ENCODE measurements around the gene FAM193B. TPM values are rescaled to one million over a fixed set of nuclear protein-coding genes. Genes with fewer than 3 reads are reported as not detected.
"Not testable (repeated sequence)": the region's sequence is repeated elsewhere in the genome, so short reads cannot be mapped to it uniquely, and the experiment has no call there.

FAM193B gene
- total RNA-seq, 1 donor from 2014 or later: 25.4 TPM

- intact Hi-C loops (cut with DNase I): loop anchor here (5.0 kb wide), 2 partner anchors 38 to 73 kb away; partner anchors contain the start of genes DDX41 and FAM193B
- no peak for DNase-seq (ENCODE audit: low spot score)
Observed at GRCh38 chr5:177590406-177590805, 36.0 kb upstream of the FAM193B start.

GRCh38 chr5:177588413-177588909, 34.1 kb upstream of the FAM193B start:
- DNase-seq (ENCODE audit: low spot score): no peak
- intact Hi-C loops (cut with DNase I): no loop called here

GRCh38 chr5:177578316-177578715, 24.0 kb upstream of the FAM193B start:
- DNase-seq (ENCODE audit: low spot score): no peak
- intact Hi-C loops (cut with DNase I): no loop called here

GRCh38 chr5:177576169-177576568, 21.8 kb upstream of the FAM193B start:
- intact Hi-C loops (cut with DNase I): no loop called here
- no peak for DNase-seq (ENCODE audit: low spot score)

GRCh38 chr5:177575488-177575887, 21.1 kb upstream of the FAM193B start:
- DNase-seq (ENCODE audit: low spot score): no peak
- intact Hi-C loops (cut with DNase I): no loop called here

GRCh38 chr5:177569894-177570293, 15.5 kb upstream of the FAM193B start:
- DNase-seq (ENCODE audit: low spot score): no peak
- intact Hi-C loops (cut with DNase I): no loop called here

- no peak for DNase-seq (ENCODE audit: low spot score)
- intact Hi-C loops (cut with DNase I): no loop called here
Observed at GRCh38 chr5:177568326-177568725, 14.0 kb upstream of the FAM193B start.

- intact Hi-C loops (cut with DNase I): no loop called here
- DNase-seq (ENCODE audit: low spot score): no peak
Observed at GRCh38 chr5:177565046-177565445, 10.7 kb upstream of the FAM193B start.

- DNase-seq (ENCODE audit: low spot score); intact Hi-C loops (cut with DNase I): not testable (repeated sequence)
Observed at GRCh38 chr5:177559446-177559941, 5.1 kb upstream of the FAM193B start.

- DNase-seq (ENCODE audit: low spot score): no peak
- intact Hi-C loops (cut with DNase I): no loop called here
Observed at GRCh38 chr5:177557796-177558195, 3.4 kb upstream of the FAM193B start.

- intact Hi-C loops (cut with DNase I): no loop called here
- no peak for DNase-seq (ENCODE audit: low spot score)
Observed at GRCh38 chr5:177557041-177557647, 2.8 kb upstream of the FAM193B start.

- DNase-seq (ENCODE audit: low spot score): no peak
- intact Hi-C loops (cut with DNase I): no loop called here
Observed at GRCh38 chr5:177555665-177556064, 1.3 kb upstream of the FAM193B start.

GRCh38 chr5:177555228-177555627, 865 bp upstream of the FAM193B start:
- no peak for DNase-seq (ENCODE audit: low spot score)
- intact Hi-C loops (cut with DNase I): no loop called here

- intact Hi-C loops (cut with DNase I): loop anchor here (2.0 to 5.0 kb wide), 2 partner anchors 37 to 38 kb away; partner anchors contain the start of genes DDX41 and TMED9
Observed at GRCh38 chr5:177553671-177554429, 513 bp downstream of the FAM193B start.

GRCh38 chr5:177552839-177553455, 1.4 kb downstream of the FAM193B start:
- intact Hi-C loops (cut with DNase I): loop anchor here (2.0 to 5.0 kb wide), 2 partner anchors 36 to 39 kb away; partner anchors contain the start of genes DDX41 and TMED9
- DNase-seq (ENCODE audit: low spot score): no peak

More at GRCh38 chr5:177553671-177554429, 513 bp downstream of the FAM193B start:
- peak; percentile 78 for DNase-seq (ENCODE audit: low spot score)

GRCh38 chr5:177550122-177550521, 4.2 kb downstream of the FAM193B start:
- intact Hi-C loops (cut with DNase I): loop anchor here (5.0 kb wide), 1 partner anchor 42 kb away; the partner anchor contains the start of gene TMED9
- DNase-seq (ENCODE audit: low spot score): no peak

- DNase-seq (ENCODE audit: low spot score): no peak
- intact Hi-C loops (cut with DNase I): no loop called here
Observed at GRCh38 chr5:177548495-177548894, 5.9 kb downstream of the FAM193B start.

- intact Hi-C loops (cut with DNase I): no loop called here
Observed at GRCh38 chr5:177547736-177548135, 6.6 kb downstream of the FAM193B start.

GRCh38 chr5:177546258-177546741, 8.1 kb downstream of the FAM193B start:
- intact Hi-C loops (cut with DNase I): no loop called here
- no peak for DNase-seq (ENCODE audit: low spot score)

More at GRCh38 chr5:177547736-177548135, 6.6 kb downstream of the FAM193B start:
- no peak for DNase-seq (ENCODE audit: low spot score)
